ENCODE results near the gene SYT1.
A peak's percentile ranks its signal among the peaks of the same experiment; 100 is the strongest.
"Not testable (repeated sequence)": the region's sequence is repeated elsewhere in the genome, so short reads cannot be mapped to it uniquely, and the experiment has no call there.

SYT1 gene

DNA sequence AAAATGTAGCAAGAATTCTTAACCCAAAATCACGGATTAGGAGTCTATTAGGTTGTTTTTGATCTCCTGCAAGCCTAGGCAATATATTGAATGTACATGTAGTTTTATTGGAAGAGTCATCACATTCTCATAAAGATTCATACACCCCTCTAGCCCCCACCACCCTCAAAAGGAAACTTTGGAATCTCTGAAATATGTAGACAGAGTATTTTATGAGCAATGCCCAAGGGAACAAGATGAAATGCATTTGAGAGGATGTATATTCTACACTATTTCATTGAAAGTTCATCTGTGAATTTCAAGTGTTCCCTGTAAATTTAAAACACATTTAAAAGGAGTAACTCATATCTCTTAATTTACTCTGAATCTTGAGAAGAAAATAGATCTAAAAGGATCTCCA, 103.7 kb downstream of the SYT1 start:
- DNase-seq: peak; percentile 61

DNA sequence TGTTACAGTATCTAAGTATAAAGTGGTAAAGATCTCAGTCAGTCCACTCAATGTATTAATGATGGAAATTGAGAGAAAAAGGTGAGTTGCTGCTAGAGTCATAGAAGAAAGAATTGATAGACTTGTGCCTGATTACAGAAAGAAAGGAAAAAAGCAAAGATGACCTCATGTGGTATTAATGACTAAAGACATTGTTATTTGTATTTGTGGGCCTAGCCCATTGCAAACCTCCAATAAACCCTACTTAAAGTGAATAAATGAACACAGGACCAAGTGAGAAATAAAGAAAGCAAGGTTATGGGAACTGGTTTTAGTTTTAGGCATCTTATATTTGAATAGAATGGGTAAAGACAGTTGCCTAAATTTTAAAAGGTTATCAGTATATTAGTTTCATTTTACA, 105.5 kb downstream of the SYT1 start:
- no peak for DNase-seq

DNA sequence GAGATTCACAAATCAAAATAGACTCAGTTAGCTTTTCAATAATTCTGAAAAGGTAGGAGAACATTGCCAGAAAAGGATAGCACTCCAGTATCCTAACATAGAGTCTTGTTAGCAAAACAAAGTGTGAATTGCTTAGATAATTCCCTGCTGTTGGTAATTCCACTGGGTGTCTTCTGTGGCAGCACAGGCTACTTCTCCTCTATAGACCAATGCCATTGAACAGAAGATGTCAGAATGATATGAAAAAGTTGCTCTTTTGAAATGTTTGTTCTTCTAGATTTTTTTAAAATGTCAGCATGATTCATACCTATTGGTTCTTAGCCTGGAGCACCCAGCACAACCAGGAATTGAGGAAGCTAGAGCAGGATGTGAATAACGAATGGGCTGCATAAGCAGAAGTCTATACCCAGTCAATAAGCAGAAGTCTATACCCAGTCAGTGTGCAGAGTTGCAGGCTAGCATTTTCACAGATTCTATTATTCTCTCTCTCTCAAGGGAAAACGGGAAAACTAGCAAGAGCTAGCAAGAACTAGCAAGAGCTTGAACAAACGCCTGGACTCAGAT, 112.8 kb downstream of the SYT1 start:
- no peak for DNase-seq

GRCh38 chr12:78994168-78994791, 129.7 kb downstream of the SYT1 start:
- DNase-seq: no peak

DNA sequence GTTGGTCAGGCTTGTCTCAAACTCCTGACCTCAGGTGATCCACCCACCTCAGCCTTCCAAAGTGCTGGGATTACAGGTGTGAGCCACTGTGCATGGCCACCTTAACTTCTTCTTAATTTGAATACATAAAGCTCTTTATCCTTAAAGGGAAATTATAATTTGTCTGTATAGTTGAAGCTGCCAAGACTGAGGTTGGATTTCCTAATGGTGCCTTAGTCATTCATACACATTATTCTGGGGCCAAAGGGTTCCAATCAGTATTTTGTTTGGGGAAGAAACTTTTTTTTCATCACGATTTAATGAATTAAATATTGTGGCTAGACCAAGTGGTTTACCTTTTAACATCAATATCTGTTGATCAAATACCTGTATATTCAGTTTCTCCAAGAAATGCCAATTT, 135.9 kb downstream of the SYT1 start:
- DNase-seq: no peak

DNA sequence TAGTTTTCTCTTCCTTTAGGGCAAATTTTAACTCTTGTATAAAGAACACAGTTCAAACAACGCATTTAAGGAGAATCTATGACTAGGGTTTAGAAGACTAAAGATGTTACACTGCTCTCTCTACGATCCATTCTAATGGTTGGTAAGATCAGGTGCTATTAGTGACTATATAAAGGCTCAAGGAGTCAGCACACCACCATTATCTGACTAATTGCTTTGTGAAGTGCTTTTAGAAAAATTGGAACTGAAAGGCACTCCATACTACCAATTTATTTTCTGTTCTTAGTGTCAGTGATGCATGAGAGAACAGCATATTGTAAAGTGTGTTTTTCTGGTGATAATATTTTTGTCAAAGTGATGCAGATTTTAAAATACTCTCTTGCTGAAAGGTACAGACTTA, 136.8 kb downstream of the SYT1 start:
- no peak for DNase-seq

GRCh38 chr12:79006306-79006705, 141.7 kb downstream of the SYT1 start:
- peak; percentile 19 for DNase-seq

DNA sequence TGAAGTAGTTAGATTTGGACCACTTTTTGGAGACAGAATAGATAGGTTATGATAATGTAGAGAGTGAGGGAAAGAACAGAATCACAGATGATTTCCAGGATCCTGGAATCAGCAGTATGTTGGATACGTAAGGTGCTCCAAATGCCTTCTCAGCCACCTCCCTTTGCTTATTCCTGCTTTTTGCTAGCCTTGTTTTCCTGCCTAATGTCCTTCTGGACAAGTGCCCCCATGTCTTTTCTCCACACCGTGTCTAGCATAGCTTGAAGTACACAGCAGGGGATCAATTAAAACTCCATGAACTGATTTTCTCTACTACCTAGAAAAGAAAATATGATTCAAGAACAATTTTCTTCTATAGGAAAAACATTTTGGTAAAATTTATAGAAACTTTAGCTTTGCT, 144.0 kb downstream of the SYT1 start:
- DNase-seq: no peak

DNA sequence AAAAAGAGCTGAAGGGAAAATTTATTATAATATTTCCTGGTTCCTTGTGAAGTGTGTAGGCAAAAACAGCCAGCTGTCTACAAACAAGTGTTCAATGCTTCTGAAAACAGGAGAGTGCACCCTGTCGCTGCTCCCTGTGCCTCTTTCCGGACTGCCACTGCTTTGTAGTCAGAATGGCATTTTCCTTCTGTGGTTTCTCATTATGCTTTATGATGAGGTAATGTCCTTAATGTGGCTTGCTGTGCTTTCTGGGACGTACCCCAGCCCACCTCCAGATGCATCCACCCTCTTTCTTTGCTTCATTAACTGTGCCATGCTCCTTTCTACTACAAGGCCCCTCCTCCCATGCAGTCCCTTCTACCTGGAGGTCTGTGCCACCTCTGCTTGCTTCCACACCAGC, 148.1 kb downstream of the SYT1 start:
- DNase-seq: no peak

DNA sequence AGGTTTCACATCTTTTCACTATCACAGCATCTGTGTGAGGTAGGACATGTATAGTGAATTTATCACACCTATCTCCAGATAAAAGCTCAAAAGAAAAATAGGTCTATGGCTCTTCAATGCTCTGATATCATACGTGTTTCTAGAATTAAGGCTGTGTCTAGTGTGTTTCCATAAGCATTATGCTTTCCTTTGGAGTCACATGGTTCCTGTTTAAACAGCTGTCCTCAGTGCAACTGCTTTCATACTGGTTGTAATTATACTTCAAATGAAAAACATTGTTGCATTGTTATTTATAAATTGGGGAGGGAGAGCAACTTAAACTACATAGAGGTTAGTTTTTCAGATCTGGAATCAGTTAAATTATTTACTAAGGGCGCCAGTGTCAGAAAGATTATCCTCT, 151.6 kb downstream of the SYT1 start:
- no peak for DNase-seq

DNA sequence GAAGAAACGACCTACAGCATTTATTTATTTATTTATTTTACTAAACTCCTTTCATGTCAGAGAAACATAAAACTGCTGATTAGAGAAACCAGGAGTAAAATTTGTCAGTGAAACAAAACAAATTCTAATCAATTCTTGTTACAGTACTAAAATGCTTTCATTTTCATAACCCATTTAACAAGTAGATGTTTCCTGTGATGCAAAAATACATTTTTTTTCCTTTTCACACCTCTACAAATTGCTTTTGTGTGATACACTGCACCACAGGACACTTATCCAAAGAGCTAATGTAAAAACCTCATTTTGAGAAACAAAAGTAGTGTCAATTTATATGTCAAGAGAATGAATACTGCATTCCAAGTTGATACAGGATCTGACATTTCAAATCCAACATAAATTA, 155.1 kb downstream of the SYT1 start:
- DNase-seq: no peak

DNA sequence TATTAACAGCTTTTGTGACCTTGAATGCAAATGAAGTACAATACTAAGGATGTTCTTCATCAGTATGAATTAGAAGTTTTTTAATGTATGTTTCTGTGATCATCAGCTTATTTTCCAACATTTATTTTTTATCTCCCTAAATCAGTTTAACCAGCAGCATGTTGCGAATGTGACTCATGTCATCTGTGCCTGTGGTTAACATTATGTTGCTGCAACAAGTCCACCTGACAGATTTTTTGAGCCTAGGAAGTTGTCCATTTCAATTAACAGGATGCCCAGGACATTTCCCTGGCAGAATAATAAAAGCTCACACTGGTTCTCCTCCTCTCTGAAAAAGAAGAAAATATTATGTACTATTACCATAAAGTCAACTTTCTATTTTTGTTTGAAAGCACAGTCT, 155.5 kb downstream of the SYT1 start:
- DNase-seq: no peak

GRCh38 chr12:79021021-79021420, 156.4 kb downstream of the SYT1 start:
- no peak for DNase-seq

GRCh38 chr12:79023261-79023660, 158.7 kb downstream of the SYT1 start:
- no peak for DNase-seq

- DNase-seq: no peak
Observed at GRCh38 chr12:79023784-79024183, 159.2 kb downstream of the SYT1 start.

- DNase-seq: no peak
Observed at GRCh38 chr12:79033788-79034187, 169.2 kb downstream of the SYT1 start.

DNA sequence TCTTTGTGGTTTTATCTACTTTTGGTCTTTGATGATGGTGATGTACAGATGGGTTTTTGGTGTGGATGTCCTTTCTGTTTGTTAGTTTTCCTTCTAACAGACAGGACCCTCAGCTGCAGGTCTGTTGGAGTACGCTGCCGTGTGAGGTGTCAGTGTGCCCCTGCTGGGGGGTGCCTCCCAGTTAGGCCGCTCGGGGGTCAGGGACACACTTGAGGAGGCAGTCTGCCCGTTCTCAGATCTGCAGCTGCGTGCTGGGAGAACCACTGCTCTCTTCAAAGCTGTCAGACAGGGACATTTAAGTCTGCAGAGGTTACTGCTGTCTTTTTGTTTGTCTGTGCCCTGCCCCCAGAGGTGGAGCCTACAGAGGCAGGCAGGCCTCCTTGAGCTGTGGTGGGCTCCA, 180.2 kb downstream of the SYT1 start:
- not testable (repeated sequence) for DNase-seq

DNA sequence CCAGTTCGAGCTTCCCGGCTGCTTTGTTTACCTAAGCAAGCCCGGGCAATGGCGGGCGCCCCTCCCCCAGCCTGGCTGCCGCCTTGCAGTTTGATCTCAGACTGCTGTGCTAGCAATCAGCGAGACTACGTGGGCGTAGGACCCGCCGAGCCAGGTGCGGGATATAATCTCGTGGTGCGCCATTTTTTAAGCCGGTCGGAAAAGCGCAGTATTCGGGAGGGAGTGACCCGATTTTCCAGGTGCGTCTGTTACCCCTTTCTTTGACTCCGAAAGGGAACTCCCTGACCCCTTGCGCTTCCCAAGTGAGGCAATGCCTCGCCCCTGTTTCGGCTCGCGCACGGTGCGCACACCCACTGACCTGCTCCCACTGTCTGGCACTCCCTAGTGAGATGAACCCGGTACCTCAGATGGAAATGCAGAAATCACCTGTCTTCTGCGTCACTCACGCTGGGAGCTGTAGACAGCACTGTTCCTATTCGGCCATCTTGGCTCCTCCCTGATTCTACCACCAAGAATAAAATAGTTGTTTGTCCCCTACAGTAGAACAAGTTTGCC, 180.7 kb downstream of the SYT1 start:
- DNase-seq: not testable (repeated sequence)

DNA sequence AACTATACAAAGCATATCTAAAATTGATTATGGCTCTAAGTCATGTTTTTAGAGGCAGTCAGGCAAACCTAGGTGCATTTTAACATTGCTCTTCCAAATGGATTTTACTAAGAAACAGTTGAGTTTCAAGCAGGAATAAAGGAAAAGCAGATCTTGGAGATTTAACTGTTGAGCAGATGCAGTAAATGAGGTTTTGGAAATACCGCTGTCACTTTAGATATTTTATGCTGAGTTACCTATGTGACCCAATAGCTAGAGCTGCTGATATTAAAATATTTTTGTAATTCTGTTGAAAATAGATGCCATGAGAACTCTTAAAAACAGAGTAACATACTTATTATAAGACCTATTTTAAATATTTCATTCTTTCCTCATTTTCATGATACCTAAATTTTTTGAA, 181.4 kb downstream of the SYT1 start:
- DNase-seq: no peak

GRCh38 chr12:79048962-79049361, 184.4 kb downstream of the SYT1 start:
- no peak for DNase-seq

DNA sequence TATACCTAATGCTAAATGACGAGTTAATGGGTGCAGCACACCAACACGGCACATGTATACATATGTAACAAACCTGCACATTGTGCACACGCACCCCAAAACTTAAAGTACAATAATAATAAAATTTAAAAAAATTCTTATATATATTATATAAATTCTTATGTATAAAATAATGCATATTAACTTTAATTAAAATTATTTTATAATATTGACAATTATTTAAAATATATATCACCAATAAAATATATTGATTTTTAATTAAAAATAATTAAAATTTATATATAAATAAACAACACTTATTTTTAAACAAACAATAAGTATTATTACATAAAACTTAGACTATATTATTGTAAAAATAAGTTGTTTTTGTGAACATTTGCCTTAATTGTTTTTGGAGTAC, 188.8 kb downstream of the SYT1 start:
- DNase-seq: no peak

DNA sequence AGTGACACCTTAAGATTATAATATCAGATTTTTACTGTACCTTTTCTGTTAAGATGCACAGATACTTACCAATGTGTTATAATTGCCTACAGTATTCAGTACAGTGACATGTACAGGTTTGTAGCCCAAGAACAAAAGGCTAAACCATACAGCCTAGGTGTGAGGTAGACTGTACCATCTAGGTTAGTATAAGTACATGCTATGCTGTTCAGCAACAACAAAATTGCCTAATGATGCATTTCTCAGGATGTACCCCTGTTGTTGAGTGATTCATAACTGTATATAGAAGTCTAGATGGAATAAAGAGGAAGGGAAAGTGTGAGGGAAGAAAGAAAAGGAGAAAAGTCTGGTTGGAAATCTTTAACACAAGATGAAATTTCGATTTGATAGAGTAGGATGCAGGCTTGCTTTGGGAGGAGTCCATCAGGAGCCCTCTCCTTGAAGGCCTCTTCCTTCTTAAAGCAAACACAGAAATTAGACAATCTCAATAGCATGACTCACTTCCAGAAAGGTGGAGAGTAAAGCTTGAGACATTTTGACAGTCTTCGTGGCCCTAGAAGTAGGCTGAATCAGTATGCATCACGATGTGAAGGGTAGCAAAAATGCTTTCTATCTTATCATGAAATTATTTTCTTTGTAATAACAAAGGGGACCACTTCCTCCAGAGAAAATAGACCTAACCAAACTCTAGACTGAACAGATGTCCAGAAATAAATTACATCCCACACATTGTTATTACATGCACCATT, 191.5 kb downstream of the SYT1 start:
- peak; percentile 8 for DNase-seq

DNA sequence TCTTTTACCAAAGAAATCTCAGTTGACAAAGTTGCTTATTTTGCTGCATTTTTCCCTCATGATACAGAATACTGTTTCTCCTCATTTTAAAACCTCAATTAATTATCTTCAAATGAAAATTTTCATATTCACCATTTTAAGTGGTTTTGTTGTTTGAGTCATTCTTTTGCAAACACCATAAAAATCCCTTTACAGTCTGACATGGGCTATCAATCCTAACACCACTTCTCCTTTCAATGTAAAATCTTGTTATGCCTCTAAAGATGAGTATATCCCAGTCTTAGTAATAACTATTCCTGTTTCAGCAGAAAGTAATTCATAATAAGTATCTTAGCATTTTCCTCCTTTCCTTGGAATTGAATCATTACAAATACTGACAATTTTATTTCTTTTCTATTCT, 192.2 kb downstream of the SYT1 start:
- DNase-seq: peak; percentile 6

DNA sequence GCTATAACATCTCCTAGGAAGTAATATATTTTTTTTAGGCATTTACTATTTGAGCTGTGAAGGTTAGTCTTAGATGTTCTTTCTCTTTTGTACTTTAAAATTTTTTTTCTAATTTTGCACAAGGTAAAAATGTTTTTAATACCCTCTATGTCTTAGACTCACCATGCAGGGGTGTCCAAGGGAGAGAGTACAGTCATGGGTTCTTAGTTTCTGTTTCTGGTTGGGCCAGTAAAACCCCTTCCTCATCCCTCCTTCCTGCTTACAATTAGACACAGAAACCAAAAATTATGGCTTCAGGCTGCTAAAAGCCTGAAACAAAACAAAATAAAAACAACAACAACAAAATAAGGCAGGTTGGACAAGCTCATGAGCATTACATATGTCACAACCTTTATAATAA, 193.0 kb downstream of the SYT1 start:
- DNase-seq: no peak

Measured in fibroblast of skin of scalp (primary cell).